Lower leg skin (tissue), 4 donors: ENCODE data around the gene SPRED1. TPM values are rescaled to one million over a fixed set of nuclear protein-coding genes. Genes with fewer than 3 reads are reported as not detected.

ENCODE experiments used
- DNase-seq, 2 donors: peaks; one replicate each; pipeline ENCODE4 v3.0.0-alpha.2; 2019; ENCODE audit warnings: low spot score in 2 of 2
- H3K4me3 ChIP-seq: fragments of 200-600 bp; sonication (generic); 2 replicates; pipeline ENCODE4 v1.5.1; 2017; ENCODE audit warnings: mild to moderate bottlenecking, low read depth; ENCODE audit not compliant: poor library complexity, severe bottlenecking
- POLR2A ChIP-seq, 2 donors: fragments of 450-650 bp; IDR thresholded peaks; one replicate each; pipeline ENCODE4 v1.6.1; 2016 to 2017; ENCODE audit warnings: antibody characterized with exemption in 2 of 2, mild to moderate bottlenecking in 1 of 2, moderate library complexity in 1 of 2
- WGBS, 2 donors: methylation state at CpG; one replicate each; pipeline ENCODE4 v1.1.5; 2018; 5-methylcytosine and 5-hydroxymethylcytosine counted together
- intact Hi-C: fragments of 100-400 bp; cut with DNase I; formaldehyde crosslinking; loops from one replicate; pipeline ENCODE4 v1.15.0; 2023; ENCODE audit warnings: low total_unique reads
- total RNA-seq, 4 donors: library from RNA; depleted of rRNA; stranded (reverse); fragments of >200 nt; gene quantifications; one replicate each; pipeline ENCODE4 v1.1.0, GENCODE V29; 2016
- TF ChIP-seq, protein P1 (sequence below), 3 donors: fragments of 450-650 bp; IDR thresholded peaks; one replicate each; pipeline ENCODE4 v1.5.1; 2016; ENCODE audit warnings: antibody characterized with exemption in 3 of 3, mild to moderate bottlenecking in 3 of 3, moderate library complexity in 2 of 3

The SPRED1 gene
- total RNA-seq, 4 donors from 2014 or later: 8.8 to 14.8 (median 11.5) TPM

DNA sequence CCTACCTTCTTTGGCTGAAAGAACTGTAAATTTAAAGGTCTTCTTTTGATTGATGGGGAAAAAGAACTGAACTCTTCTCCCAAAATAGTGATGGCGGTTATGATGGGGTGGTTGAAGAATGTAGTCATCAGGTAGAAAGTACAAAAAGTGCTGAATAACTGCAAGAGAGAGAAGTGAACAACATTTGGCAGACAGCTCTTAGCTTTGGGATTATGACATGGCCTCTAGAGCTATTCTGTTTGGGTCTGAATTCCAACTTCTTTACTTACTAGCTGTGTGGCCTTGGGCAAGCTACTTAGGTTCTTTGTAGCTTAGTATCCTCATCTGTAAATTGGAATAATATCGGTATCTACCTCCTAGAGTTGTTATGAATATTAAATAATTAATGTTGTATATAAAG is 91.7 kb downstream of the SPRED1 start:
- no peak for DNase-seq
- no peak for TF ChIP-seq POLR2A (IDR thresholded peaks at IDR 0.05)
- TF ChIP-seq, protein P1, sequence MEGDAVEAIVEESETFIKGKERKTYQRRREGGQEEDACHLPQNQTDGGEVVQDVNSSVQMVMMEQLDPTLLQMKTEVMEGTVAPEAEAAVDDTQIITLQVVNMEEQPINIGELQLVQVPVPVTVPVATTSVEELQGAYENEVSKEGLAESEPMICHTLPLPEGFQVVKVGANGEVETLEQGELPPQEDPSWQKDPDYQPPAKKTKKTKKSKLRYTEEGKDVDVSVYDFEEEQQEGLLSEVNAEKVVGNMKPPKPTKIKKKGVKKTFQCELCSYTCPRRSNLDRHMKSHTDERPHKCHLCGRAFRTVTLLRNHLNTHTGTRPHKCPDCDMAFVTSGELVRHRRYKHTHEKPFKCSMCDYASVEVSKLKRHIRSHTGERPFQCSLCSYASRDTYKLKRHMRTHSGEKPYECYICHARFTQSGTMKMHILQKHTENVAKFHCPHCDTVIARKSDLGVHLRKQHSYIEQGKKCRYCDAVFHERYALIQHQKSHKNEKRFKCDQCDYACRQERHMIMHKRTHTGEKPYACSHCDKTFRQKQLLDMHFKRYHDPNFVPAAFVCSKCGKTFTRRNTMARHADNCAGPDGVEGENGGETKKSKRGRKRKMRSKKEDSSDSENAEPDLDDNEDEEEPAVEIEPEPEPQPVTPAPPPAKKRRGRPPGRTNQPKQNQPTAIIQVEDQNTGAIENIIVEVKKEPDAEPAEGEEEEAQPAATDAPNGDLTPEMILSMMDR (IDR thresholded peaks at IDR 0.05): no peak
- no peak overlapping the region for H3K4me3 ChIP-seq
- 93 to 99% methylated on average over 2 of the region's 2 CpGs for WGBS, 2 donors
- intact Hi-C loops: no loop called here

DNA sequence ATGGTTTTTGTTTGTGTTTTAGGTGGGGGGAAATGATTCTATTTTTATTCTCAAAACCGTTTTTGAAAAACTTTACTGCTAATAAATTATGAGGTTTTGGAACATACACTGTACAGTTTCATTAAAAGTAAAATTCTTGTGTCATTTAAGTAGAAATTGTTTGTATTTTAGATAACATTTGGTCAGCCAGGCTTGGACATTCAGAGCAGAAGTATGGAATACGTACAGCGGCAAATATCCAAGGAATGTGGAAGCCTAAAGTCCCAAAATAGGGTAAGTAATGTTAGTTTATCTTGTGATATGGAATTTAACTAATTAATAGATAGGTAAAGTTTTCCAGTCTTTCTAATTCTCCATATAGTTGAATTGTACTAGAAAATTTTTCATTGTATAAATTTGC is 96.6 kb downstream of the SPRED1 start:
- no peak for DNase-seq
- WGBS, 2 donors: 80 to 82% methylated on average over 3 of the region's 3 CpGs
- TF ChIP-seq, protein P1 (IDR thresholded peaks at IDR 0.05): no peak
- TF ChIP-seq POLR2A (IDR thresholded peaks at IDR 0.05): no peak
- intact Hi-C loops: no loop called here
- no peak overlapping the region for H3K4me3 ChIP-seq

DNA sequence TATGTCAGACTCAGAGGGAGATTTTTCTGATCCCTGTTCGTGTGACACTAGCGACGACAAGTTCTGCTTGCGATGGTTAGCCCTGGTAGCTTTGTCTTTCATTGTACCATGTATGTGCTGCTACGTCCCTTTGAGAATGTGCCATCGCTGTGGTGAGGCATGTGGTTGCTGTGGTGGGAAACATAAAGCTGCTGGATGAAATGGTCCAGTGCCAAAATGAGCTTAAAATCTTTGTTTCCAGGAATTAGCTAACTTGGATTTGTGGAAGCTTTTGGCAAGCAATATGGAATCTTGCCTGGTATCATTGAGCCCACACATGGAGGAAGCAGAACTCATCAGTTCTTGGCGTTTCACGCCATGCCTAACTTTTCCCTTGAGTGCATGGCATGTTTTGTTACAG is 98.8 kb downstream of the SPRED1 start:
- intact Hi-C loops: no loop called here
- no peak for TF ChIP-seq POLR2A (IDR thresholded peaks at IDR 0.05)
- TF ChIP-seq, protein P1 (IDR thresholded peaks at IDR 0.05): no peak
- DNase-seq: peak in 1 of 2 donors; percentile 36
- 77 to 82% methylated on average over 8 of the region's 8 CpGs for WGBS, 2 donors
- H3K4me3 ChIP-seq: no peak overlapping the region

DNA sequence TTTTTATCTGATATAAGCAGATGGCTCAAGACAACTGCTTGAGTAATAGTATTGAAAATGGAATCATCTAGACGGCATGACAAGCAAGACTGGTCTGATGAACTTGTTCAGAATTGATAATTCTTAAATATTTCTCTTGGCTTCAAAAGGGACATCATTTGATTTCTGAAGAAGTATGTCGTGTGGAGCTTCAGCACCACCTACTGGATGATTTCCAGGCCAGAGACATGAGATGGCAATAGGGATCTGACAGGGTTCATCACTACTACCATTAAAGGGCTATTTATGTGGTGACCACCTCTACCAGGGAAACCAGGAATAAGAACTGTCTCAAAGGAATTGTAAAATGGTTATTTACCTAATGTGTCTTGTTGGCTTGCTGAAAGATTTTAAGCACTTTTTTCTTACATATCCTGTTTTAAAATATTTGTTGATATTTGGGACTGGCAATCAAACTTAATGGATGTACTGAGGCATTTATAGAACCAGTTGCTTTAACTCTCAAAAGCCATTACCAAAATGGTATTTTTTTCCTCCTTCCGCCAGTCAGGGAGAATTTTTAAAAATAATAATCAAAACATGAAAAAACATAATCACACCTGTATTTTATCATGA is 101.8 kb downstream of the SPRED1 start:
- intact Hi-C loops: no loop called here
- 36 to 38% methylated on average over 3 of the region's 3 CpGs for WGBS, 2 donors
- no peak for TF ChIP-seq POLR2A (IDR thresholded peaks at IDR 0.05)
- TF ChIP-seq, protein P1 (IDR thresholded peaks at IDR 0.05): no peak
- no peak overlapping the region for H3K4me3 ChIP-seq
- peak; percentile 67 to 84 for DNase-seq

DNA sequence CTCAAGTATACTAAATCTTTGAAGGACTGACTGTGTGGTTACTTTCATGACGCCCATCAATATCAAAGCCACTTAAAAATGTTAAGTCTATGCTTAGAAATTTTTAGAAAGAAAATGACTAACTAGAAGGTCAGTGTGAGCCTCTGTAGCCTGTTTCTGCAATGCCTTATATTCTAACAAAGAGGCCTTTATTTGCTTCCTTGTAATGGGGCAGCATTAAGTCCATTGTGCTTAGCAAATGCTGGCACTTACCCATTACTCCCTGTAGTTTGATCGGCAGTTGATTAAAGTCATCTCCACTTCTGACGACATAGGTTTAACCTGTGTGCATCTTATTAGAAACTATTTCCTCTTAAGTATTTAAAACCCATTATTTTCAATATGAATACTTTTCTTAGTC is 109.7 kb downstream of the SPRED1 start:
- DNase-seq: no peak
- H3K4me3 ChIP-seq: no peak overlapping the region
- intact Hi-C loops: no loop called here
- TF ChIP-seq, protein P1 (IDR thresholded peaks at IDR 0.05): no peak
- TF ChIP-seq POLR2A (IDR thresholded peaks at IDR 0.05): no peak
- WGBS, 2 donors: 69 to 75% methylated on average over 3 of the region's 3 CpGs

DNA sequence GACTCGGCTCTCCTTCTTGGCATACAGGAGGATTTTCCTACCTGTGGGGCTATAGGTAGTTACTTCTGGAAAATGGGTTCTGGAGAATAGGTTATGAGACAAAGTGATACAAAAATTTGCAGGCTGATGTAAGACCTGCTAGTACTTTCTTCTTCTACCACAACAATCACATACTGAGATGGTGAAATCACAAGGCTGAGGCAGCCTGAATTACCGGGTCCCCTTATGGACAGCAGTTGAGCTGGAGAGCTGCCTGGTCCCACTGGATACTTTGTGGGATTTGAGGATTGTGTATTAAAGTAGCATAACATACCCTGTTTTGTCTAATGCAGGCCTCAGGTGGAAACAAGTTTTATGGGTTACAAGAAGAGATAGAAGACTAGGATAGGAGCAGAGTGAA is 114.8 kb downstream of the SPRED1 start:
- DNase-seq: no peak
- H3K4me3 ChIP-seq: no peak overlapping the region
- intact Hi-C loops: no loop called here
- TF ChIP-seq, protein P1 (IDR thresholded peaks at IDR 0.05): no peak
- no peak for TF ChIP-seq POLR2A (IDR thresholded peaks at IDR 0.05)
- 81 to 83% methylated on average over 2 of the region's 2 CpGs for WGBS, 2 donors
